ENCODE measurements around the gene PRR30.

The PRR30 gene

DNA sequence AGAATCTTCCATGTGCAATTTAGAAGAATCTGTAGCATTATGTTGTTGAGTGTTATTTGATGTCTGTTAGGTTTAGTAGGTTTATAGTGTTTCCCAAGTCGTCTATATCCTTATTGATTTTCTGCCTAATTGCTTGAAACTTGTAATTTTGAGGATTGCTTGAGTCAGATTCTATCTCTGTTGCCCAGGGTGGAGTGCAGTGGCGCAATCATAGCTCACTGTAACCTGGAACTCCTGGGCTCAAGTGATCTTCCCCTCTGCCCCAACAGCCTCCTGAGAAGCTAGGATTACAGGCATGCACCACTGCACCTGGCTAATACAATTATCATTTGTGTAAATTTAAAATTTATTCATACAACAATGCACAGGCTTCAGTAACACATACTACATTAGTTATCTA, 6.5 kb upstream of the PRR30 start:
- no peak overlapping the region for H3K4me3 ChIP-seq (ENCODE audit: low read depth, low read length)
- no peaks in the 10 kb centered on the region for H3K36me3 ChIP-seq
- H3K27ac ChIP-seq: no peak overlapping the region
- TF ChIP-seq, protein P1, sequence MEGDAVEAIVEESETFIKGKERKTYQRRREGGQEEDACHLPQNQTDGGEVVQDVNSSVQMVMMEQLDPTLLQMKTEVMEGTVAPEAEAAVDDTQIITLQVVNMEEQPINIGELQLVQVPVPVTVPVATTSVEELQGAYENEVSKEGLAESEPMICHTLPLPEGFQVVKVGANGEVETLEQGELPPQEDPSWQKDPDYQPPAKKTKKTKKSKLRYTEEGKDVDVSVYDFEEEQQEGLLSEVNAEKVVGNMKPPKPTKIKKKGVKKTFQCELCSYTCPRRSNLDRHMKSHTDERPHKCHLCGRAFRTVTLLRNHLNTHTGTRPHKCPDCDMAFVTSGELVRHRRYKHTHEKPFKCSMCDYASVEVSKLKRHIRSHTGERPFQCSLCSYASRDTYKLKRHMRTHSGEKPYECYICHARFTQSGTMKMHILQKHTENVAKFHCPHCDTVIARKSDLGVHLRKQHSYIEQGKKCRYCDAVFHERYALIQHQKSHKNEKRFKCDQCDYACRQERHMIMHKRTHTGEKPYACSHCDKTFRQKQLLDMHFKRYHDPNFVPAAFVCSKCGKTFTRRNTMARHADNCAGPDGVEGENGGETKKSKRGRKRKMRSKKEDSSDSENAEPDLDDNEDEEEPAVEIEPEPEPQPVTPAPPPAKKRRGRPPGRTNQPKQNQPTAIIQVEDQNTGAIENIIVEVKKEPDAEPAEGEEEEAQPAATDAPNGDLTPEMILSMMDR (IDR thresholded peaks at IDR 0.05; ENCODE audit: low read depth, low read length): no peak
- peaks cover 7% of the 10 kb centered on the region for H3K9me3 ChIP-seq (ENCODE audit: severe bottlenecking)
- DNase-seq: no peak
- H3K27me3 ChIP-seq (ENCODE audit: insufficient read depth, low read depth, severe bottlenecking): no peaks in the 10 kb centered on the region

GRCh38 chr2:27143285-27143684, 4.1 kb upstream of the PRR30 start:
- Histone ChIP-seq H3K27ac (no peak overlapping the region), H3K4me3 (ENCODE audit: low read depth, low read length) (no peak overlapping the region), H3K36me3 (no peaks in the 10 kb centered on the region), H3K9me3 (ENCODE audit: severe bottlenecking) (peaks cover 7% of the 10 kb centered on the region), H3K27me3 (ENCODE audit: insufficient read depth, low read depth, severe bottlenecking) (no peaks in the 10 kb centered on the region)
- DNase-seq: no peak
- TF ChIP-seq, protein P1 (IDR thresholded peaks at IDR 0.05; ENCODE audit: low read depth, low read length): no peak

- peaks cover 6% of the 10 kb centered on the region for H3K9me3 ChIP-seq (ENCODE audit: severe bottlenecking)
- H3K27me3 ChIP-seq (ENCODE audit: insufficient read depth, low read depth, severe bottlenecking): no peaks in the 10 kb centered on the region
- H3K4me3 ChIP-seq (ENCODE audit: low read depth, low read length): no peak overlapping the region
- TF ChIP-seq, protein P1 (IDR thresholded peaks at IDR 0.05; ENCODE audit: low read depth, low read length): no peak
- no peak overlapping the region for H3K27ac ChIP-seq
- DNase-seq: no peak
- H3K36me3 ChIP-seq: no peaks in the 10 kb centered on the region; the same call in 1 of the 2 replicates
Measured at GRCh38 chr2:27138111-27138510, 1.1 kb downstream of the PRR30 start.

- TF ChIP-seq, protein P1 (IDR thresholded peaks at IDR 0.05; ENCODE audit: low read depth, low read length): no peak
- H3K9me3 ChIP-seq (ENCODE audit: severe bottlenecking): no peaks in the 10 kb centered on the region
- no peaks in the 10 kb centered on the region for H3K27me3 ChIP-seq (ENCODE audit: insufficient read depth, low read depth, severe bottlenecking)
- no peak overlapping the region for H3K27ac ChIP-seq
- no peak for DNase-seq
- peaks cover 3% of the 10 kb centered on the region for H3K36me3 ChIP-seq
- H3K4me3 ChIP-seq (ENCODE audit: low read depth, low read length): no peak overlapping the region
Measured at GRCh38 chr2:27137322-27137935, 1.8 kb downstream of the PRR30 start.

DNA sequence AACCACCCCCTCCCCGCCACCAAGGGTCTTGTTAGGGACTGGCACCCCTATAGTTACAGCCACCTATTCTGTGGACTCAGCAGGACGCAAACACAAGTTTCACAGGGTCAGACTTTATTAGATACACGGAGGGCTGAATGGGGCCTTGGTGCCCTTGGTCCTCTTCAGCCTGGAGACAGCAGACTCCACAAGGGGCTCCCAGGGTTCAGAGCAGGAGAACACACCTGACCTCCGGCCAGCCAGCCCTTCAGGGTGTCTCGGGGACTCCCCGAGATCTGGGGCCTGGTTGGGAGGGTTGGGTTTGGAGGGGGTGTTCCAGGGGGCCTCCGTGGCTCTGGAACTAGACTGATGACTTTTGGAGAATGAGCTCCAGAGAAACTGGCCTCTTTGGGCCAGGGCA, 2.5 kb downstream of the PRR30 start:
- Histone ChIP-seq H3K36me3 (peaks cover 10% of the 10 kb centered on the region), H3K27me3 (ENCODE audit: insufficient read depth, low read depth, severe bottlenecking) (no peaks in the 10 kb centered on the region), H3K4me3 (ENCODE audit: low read depth, low read length) (no peak overlapping the region), H3K9me3 (ENCODE audit: severe bottlenecking) (no peaks in the 10 kb centered on the region), H3K27ac (no peak overlapping the region)
- TF ChIP-seq, protein P1 (IDR thresholded peaks at IDR 0.05; ENCODE audit: low read depth, low read length): no peak
- no peak for DNase-seq

DNA sequence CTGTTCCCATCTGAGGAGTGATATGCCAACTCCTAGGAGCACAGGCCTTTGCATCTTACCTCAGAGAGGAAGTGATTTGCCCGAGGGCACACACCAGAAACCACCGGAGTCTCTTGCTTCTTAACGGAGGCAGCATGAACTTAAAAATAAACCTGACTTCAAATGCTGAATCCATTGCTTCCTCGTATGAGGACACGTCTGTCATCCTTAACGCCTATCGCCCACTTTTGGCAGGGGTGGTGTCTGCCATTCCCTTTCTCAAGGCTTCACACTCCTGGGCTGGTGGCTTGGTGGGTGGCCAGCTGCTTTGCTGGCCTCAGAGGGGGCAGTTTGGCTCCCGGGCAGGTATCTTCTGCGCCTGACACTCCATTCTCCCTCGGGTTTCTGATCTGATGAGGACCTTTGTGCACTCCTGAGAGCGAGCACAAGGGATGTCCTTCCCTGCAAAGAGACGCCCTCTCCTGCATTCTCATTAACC, 3.7 kb downstream of the PRR30 start:
- no peak overlapping the region for H3K27ac ChIP-seq
- H3K4me3 ChIP-seq (ENCODE audit: low read depth, low read length): no peak overlapping the region

More for the DNA sequence above, 3.7 kb downstream of the PRR30 start:
- Histone ChIP-seq H3K9me3 (ENCODE audit: severe bottlenecking) (no peaks in the 10 kb centered on the region), H3K27me3 (ENCODE audit: insufficient read depth, low read depth, severe bottlenecking) (no peaks in the 10 kb centered on the region), H3K36me3 (peaks cover 22% of the 10 kb centered on the region)
- TF ChIP-seq, protein P1 (IDR thresholded peaks at IDR 0.05; ENCODE audit: low read depth, low read length): no peak
- no peak for DNase-seq

All from WERI-Rb-1 (cell line).